GM23338 (cell line): ENCODE results near the gene CACNA1C.

Source experiments
- CREB1 ChIP-seq: fragments of 250-450 bp; sonication (Bioruptor Pico); IDR thresholded peaks from 2 replicates; pipeline ENCODE4 v1.5.0; 2020; ENCODE audit warnings: low read depth, mild to moderate bottlenecking, moderate library complexity
- CTCF ChIP-seq, 2 experiments: fragments of 200-600 bp in 1 of 2; sonication (generic) in 1 of 2; conservative IDR thresholded peaks; 2 replicates each; pipeline versions ENCODE4 v1.5.1 to v1.6.1; 2016 to 2017; ENCODE audit warnings: antibody characterized with exemption in 2 of 2, low read depth in 2 of 2, mild to moderate bottlenecking in 2 of 2, moderate library complexity in 1 of 2

GRCh38 chr12:2309647-2310046 lies 256.9 kb downstream of the CACNA1C start:
- no peak for TF ChIP-seq CREB1 (CRISPR knock-in tag)
- no peak for TF ChIP-seq CTCF (conservative IDR thresholded peaks at IDR 0.05; ENCODE audit: low read depth in 2 of 2)
